ENCODE data around the gene SIGLEC6.

SIGLEC6 gene

GRCh38 chr19:51548213-51548651, 16.8 kb upstream of the SIGLEC6 start:
- no peaks in the 10 kb centered on the region for H3K79me2 ChIP-seq (ENCODE audit: insufficient read depth, low read depth)
- no peak overlapping the region for H3K4me2 ChIP-seq
- H3K27me3 ChIP-seq (ENCODE audit: insufficient read depth, low read depth): no peaks in the 10 kb centered on the region
- H4K20me1 ChIP-seq (ENCODE audit: insufficient read depth): no peaks in the 10 kb centered on the region
- no peak overlapping the region for H2AFZ ChIP-seq (ENCODE audit: low read depth)
- H3K4me1 ChIP-seq (ENCODE audit: low read depth, poor library complexity, severe bottlenecking): no peaks in the 10 kb centered on the region
- TF ChIP-seq CTCF (conservative IDR thresholded peaks at IDR 0.05; ENCODE audit: low read depth, low read length): no peak
- H3K4me3 ChIP-seq (IDR thresholded peaks at IDR 0.05; ENCODE audit: insufficient read depth, low read depth, low read length): no peak overlapping the region
- H3K9ac ChIP-seq: no peak overlapping the region
- H3K36me3 ChIP-seq (ENCODE audit: insufficient read depth): no peaks in the 10 kb centered on the region
- H3K27ac ChIP-seq: no peak overlapping the region

- Histone ChIP-seq H2AFZ (ENCODE audit: low read depth) (no peak overlapping the region), H3K27ac (no peak overlapping the region), H3K4me2 (no peak overlapping the region), H3K27me3 (ENCODE audit: insufficient read depth, low read depth) (no peaks in the 10 kb centered on the region), H3K9ac (no peak overlapping the region), H3K4me1 (ENCODE audit: low read depth, poor library complexity, severe bottlenecking) (no peaks in the 10 kb centered on the region), H3K4me3 (IDR thresholded peaks at IDR 0.05; ENCODE audit: insufficient read depth, low read depth, low read length) (no peak overlapping the region), H3K79me2 (ENCODE audit: insufficient read depth, low read depth) (no peaks in the 10 kb centered on the region), H4K20me1 (ENCODE audit: insufficient read depth) (no peaks in the 10 kb centered on the region), H3K36me3 (ENCODE audit: insufficient read depth) (no peaks in the 10 kb centered on the region)
- TF ChIP-seq CTCF (conservative IDR thresholded peaks at IDR 0.05; ENCODE audit: low read depth, low read length): no peak
Measured at GRCh38 chr19:51547397-51548212, 16.1 kb upstream of the SIGLEC6 start.

GRCh38 chr19:51546650-51547396, 15.4 kb upstream of the SIGLEC6 start:
- no peaks in the 10 kb centered on the region for H3K36me3 ChIP-seq (ENCODE audit: insufficient read depth)
- H2AFZ ChIP-seq (ENCODE audit: low read depth): no peak overlapping the region
- H3K4me2 ChIP-seq: no peak overlapping the region
- H3K9ac ChIP-seq: no peak overlapping the region
- H3K27me3 ChIP-seq (ENCODE audit: insufficient read depth, low read depth): no peaks in the 10 kb centered on the region
- no peak overlapping the region for H3K4me3 ChIP-seq (IDR thresholded peaks at IDR 0.05; ENCODE audit: insufficient read depth, low read depth, low read length)
- no peaks in the 10 kb centered on the region for H3K4me1 ChIP-seq (ENCODE audit: low read depth, poor library complexity, severe bottlenecking)
- H4K20me1 ChIP-seq (ENCODE audit: insufficient read depth): no peaks in the 10 kb centered on the region
- no peak for TF ChIP-seq CTCF (conservative IDR thresholded peaks at IDR 0.05; ENCODE audit: low read depth, low read length)
- no peaks in the 10 kb centered on the region for H3K79me2 ChIP-seq (ENCODE audit: insufficient read depth, low read depth)
- no peak overlapping the region for H3K27ac ChIP-seq

GRCh38 chr19:51546107-51546649, 14.7 kb upstream of the SIGLEC6 start:
- Histone ChIP-seq H3K4me3 (IDR thresholded peaks at IDR 0.05; ENCODE audit: insufficient read depth, low read depth, low read length) (no peak overlapping the region), H3K4me2 (no peak overlapping the region), H3K4me1 (ENCODE audit: low read depth, poor library complexity, severe bottlenecking) (no peaks in the 10 kb centered on the region), H3K79me2 (ENCODE audit: insufficient read depth, low read depth) (no peaks in the 10 kb centered on the region), H3K9ac (no peak overlapping the region), H3K27ac (no peak overlapping the region), H3K27me3 (ENCODE audit: insufficient read depth, low read depth) (no peaks in the 10 kb centered on the region), H3K36me3 (ENCODE audit: insufficient read depth) (no peaks in the 10 kb centered on the region), H4K20me1 (ENCODE audit: insufficient read depth) (no peaks in the 10 kb centered on the region), H2AFZ (ENCODE audit: low read depth) (no peak overlapping the region)
- TF ChIP-seq CTCF (conservative IDR thresholded peaks at IDR 0.05; ENCODE audit: low read depth, low read length): no peak

Measured in KMS-11 (cell line).